A549 treated with ZK216348 at 1 μM for 4 hours (cell line): ENCODE data around the gene ARMCX4. TPM values are rescaled to one million over a fixed set of nuclear protein-coding genes. Genes with fewer than 3 reads are reported as not detected.

Source experiments
- total RNA-seq: library from RNA; stranded (reverse); fragments of 200-300 nt; extraction: Qiagen RNA extraction; gene quantifications from 5 replicates; pipeline ENCODE4 v1.2.3, GENCODE V29; 2022; ENCODE audit warnings: low read depth

The ARMCX4 gene
- 0.18 to 0.59 TPM (median 0.41 TPM) in 5 replicates for total RNA-seq

DNA sequence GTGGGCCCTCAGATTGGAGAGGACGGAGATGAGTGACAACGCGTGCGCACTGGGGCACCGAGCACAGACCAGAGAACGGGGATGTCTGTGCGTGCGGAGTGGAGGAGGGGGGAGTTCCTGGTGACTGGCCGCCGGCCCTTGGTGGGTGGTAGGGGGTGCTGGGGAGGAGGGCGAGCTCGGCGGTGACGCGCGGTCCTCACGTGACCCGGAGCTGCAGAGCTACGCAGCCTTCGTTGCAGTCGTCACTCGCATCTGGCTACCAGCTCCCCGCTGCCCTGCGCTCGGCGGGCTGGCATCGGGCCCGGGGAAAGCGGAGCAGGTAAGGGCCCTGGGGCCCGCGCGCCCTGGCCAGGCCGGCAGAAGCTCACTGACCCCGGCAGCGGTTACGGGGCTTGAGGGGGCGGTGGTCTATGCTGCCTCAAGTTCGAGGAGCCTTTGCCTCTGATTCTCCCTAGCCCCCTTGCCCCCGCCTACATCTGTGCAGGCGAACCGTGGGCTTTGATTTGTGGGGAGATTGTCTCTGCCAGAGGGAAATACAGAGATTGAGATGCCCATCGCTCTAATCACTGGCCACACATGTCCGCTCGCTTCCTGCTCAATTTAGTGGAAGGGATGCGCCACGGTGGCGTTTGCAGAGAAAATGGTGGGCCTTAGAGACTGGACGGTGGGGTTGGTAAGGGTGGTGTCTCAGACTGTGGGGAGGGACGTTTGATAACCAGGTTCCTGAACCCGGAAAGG is at the start of gene ARMCX4:
TSS of gene ARMCX4 (plus strand) at position 245 of the 738 bp plus-strand sequence. CDS start 3,134 bp downstream, outside the sequence.

Other genes with a start within 250 kb of the ARMCX4 start
- gene TAF7L, start 194.1 kb upstream of the ARMCX4 start, total RNA-seq: 0.11 TPM in 2 of 5 replicates, not detected in the others
- 26.1 to 29.0 TPM (median 27.4 TPM) in 5 replicates for gene TIMM8A, start 136.7 kb upstream of the ARMCX4 start, total RNA-seq
- 0.06 to 0.60 TPM (median 0.20 TPM) in 4 of 5 replicates, not detected in the other for gene BTK, start 99.3 kb upstream of the ARMCX4 start, total RNA-seq
- gene RPL36A, start 94.4 kb upstream of the ARMCX4 start, total RNA-seq: 2,300 to 3,614 TPM (median 2,500 TPM) in 5 replicates
- 171 to 203 TPM (median 176 TPM) in 5 replicates for gene GLA, start 77.5 kb upstream of the ARMCX4 start, total RNA-seq
- 50.5 to 66.5 TPM (median 57.9 TPM) in 5 replicates for gene HNRNPH2, start 77.2 kb upstream of the ARMCX4 start, total RNA-seq
- 0.22 to 0.51 TPM (median 0.41 TPM) in 5 replicates for gene ARMCX1, start 65.1 kb downstream of the ARMCX4 start, total RNA-seq
- 40.9 to 49.9 TPM (median 46.4 TPM) in 5 replicates for gene ARMCX6, start 132.5 kb downstream of the ARMCX4 start, total RNA-seq
- gene ARMCX3, start 137.7 kb downstream of the ARMCX4 start, total RNA-seq: 15.9 to 23.5 TPM (median 22.3 TPM) in 5 replicates
- not detected in 5 replicates for gene ARMCX2, start 174.4 kb downstream of the ARMCX4 start, total RNA-seq